CD14-positive monocyte (primary cell): ENCODE results near the gene HINT3. TPM values are rescaled to one million over a fixed set of nuclear protein-coding genes. Genes with fewer than 3 reads are reported as not detected.
"Not testable (repeated sequence)": the region's sequence is repeated elsewhere in the genome, so short reads cannot be mapped to it uniquely, and the experiment has no call there.

Experiments used
- DNase-seq, 3 donors: peaks; one replicate each; pipeline ENCODE4 v3.0.0-alpha.2; 2011 to 2022
- H2AFZ ChIP-seq: 2 replicates; pipeline ENCODE4 v1.6.0; 2012; ENCODE audit warnings: mild to moderate bottlenecking, low read depth, low read length, inconsistent platforms; ENCODE audit not compliant: insufficient read depth, poor library complexity, severe bottlenecking
- H3K27ac ChIP-seq, 2 donors: 1 replicate in 1 of 2; 2 replicates in 1 of 2; pipeline ENCODE4 v1.5.1; 2012 to 2013; ENCODE audit warnings: low read length in 2 of 2, control low read depth in 1 of 2, inconsistent platforms in 1 of 2, low read depth in 1 of 2, mild to moderate bottlenecking in 1 of 2
- H3K27me3 ChIP-seq, 2 donors: one replicate each; pipeline versions ENCODE4 v1.6.0 to v1.6.1; 2011 to 2013; ENCODE audit warnings: low read length in 2 of 2; ENCODE audit not compliant: control insufficient read depth in 2 of 2, insufficient read depth in 2 of 2
- H3K36me3 ChIP-seq, 2 donors: replicated peaks in 1 of 2; 1 replicate in 1 of 2; 2 replicates in 1 of 2; pipeline versions ENCODE4 v1.5.1 to v1.6.1; 2012 to 2013; ENCODE audit warnings: low read length in 2 of 2, control low read depth in 1 of 2, inconsistent platforms in 1 of 2, mild to moderate bottlenecking in 1 of 2; ENCODE audit not compliant: insufficient read depth in 2 of 2, control insufficient read depth in 1 of 2
- H3K4me1 ChIP-seq, 2 donors: 1 replicate in 1 of 2; 2 replicates in 1 of 2; pipeline versions ENCODE4 v1.5.1 to v1.6.1; 2012 to 2013; ENCODE audit warnings: low read length in 2 of 2, control low read depth in 1 of 2, inconsistent platforms in 1 of 2, mild to moderate bottlenecking in 1 of 2, moderate library complexity in 1 of 2; ENCODE audit not compliant: insufficient read depth in 2 of 2, control insufficient read depth in 1 of 2
- H3K4me2 ChIP-seq: replicated peaks from 2 replicates; pipeline ENCODE3; 2012; ENCODE audit warnings: low read length, moderate library complexity, mild to moderate bottlenecking; ENCODE audit not compliant: poor library complexity, severe bottlenecking; ENCODE audit errors: extremely low read depth
- H3K4me3 ChIP-seq, 3 experiments: fragments of 200-600 bp in 1 of 3; sonication (generic) in 1 of 3; replicated peaks in 1 of 3; 1 replicate in 2 of 3; 2 replicates in 1 of 3; pipeline ENCODE4 v1.5.1; 2011 to 2013; ENCODE audit warnings: low read length in 3 of 3, mild to moderate bottlenecking in 3 of 3, control low read depth in 2 of 3, low read depth in 2 of 3, inconsistent platforms in 1 of 3, moderate library complexity in 1 of 3
- H3K79me2 ChIP-seq: 2 replicates; pipeline ENCODE4 v1.6.0; 2012; ENCODE audit warnings: mild to moderate bottlenecking, control low read depth, inconsistent platforms, low read length, moderate library complexity; ENCODE audit not compliant: insufficient read depth
- H3K9ac ChIP-seq: 2 replicates; pipeline ENCODE4 v1.6.0; 2017; ENCODE audit warnings: low read length, mild to moderate bottlenecking; ENCODE audit not compliant: insufficient read depth, poor library complexity, severe bottlenecking
- H3K9me3 ChIP-seq, 2 donors: replicated peaks in 1 of 2; 1 replicate in 1 of 2; 2 replicates in 1 of 2; pipeline versions ENCODE4 v1.5.1 to v1.6.1; 2012 to 2013; ENCODE audit warnings: low read length in 2 of 2, control low read depth in 1 of 2; ENCODE audit not compliant: control insufficient read depth in 1 of 2, insufficient read depth in 1 of 2
- H4K20me1 ChIP-seq: 2 replicates; pipeline ENCODE4 v1.6.0; 2012; ENCODE audit warnings: mild to moderate bottlenecking, low read length, control low read depth, moderate library complexity; ENCODE audit not compliant: insufficient read depth
- H3K27ac Mint-ChIP-seq, 7 donors: one replicate each; pipeline ENCODE4 v1.8.0; 2020; ENCODE audit warnings: mild to moderate bottlenecking in 7 of 7, mixed read lengths in 7 of 7, moderate library complexity in 6 of 7, inconsistent platforms in 2 of 7
- H3K27me3 Mint-ChIP-seq, 3 donors: one replicate each; pipeline ENCODE4 v1.8.0; 2021 to 2022; ENCODE audit warnings: low read depth in 3 of 3, mild to moderate bottlenecking in 3 of 3, mixed read lengths in 3 of 3, moderate library complexity in 3 of 3, inconsistent platforms in 1 of 3
- H3K36me3 Mint-ChIP-seq, 2 donors: one replicate each; pipeline ENCODE4 v1.8.0; 2020; ENCODE audit warnings: mixed read lengths in 2 of 2, inconsistent platforms in 1 of 2, mild to moderate bottlenecking in 1 of 2
- H3K4me1 Mint-ChIP-seq: one replicate; pipeline ENCODE4 v1.8.0; 2020; ENCODE audit warnings: mild to moderate bottlenecking, mixed read lengths
- H3K4me3 Mint-ChIP-seq, 2 donors: one replicate each; pipeline ENCODE4 v1.8.0; 2020; ENCODE audit warnings: mild to moderate bottlenecking in 2 of 2, mixed read lengths in 2 of 2, moderate library complexity in 1 of 2
- H3K9me3 Mint-ChIP-seq, 7 donors: one replicate each; pipeline ENCODE4 v1.8.0; 2020 to 2022; ENCODE audit warnings: mixed read lengths in 7 of 7, mild to moderate bottlenecking in 6 of 7, moderate library complexity in 6 of 7, inconsistent platforms in 2 of 7
- CTCF ChIP-seq: fragments of 200-600 bp; IDR thresholded peaks from one replicate; pipeline ENCODE4 v1.8.0; 2022; ENCODE audit warnings: antibody characterized with exemption, mild to moderate bottlenecking
- WGBS: methylation state at CpG from one replicate; pipeline ENCODE4 v1.1.5; 2013; ENCODE audit warnings: missing lambda C conversion rate; ENCODE audit not compliant: insufficient coverage; 5-methylcytosine and 5-hydroxymethylcytosine counted together
- intact Hi-C, 2 donors: fragments of 100-400 bp; cut with micrococcal nuclease; formaldehyde crosslinking; loops; one replicate each; pipeline versions ENCODE4 v1.15.0 to v1.15.1; 2023
- polyA plus RNA-seq, 3 donors: library from polyadenylated mRNA; depleted of rRNA in 1 of 3; unstranded in 2 of 3; stranded (reverse) in 1 of 3; fragments of 300-500 nt in 2 of 3; fragments of >200 nt in 1 of 3; fragmentation: Illumina TruSeq in 2 of 3; gene quantifications; 1 replicate in 2 of 3; 2 replicates in 1 of 3; pipeline ENCODE4 v1.2.3, GENCODE V29; 2012 to 2021

HINT3 gene
- polyA plus RNA-seq, 3 donors, result 5.3 to 18.0 (median 12.3) TPM

- no peaks in the 10 kb centered on the region for H3K27me3 ChIP-seq
- no peaks in the 10 kb centered on the region for H3K9me3 Mint-ChIP-seq
- no peak overlapping the region for H3K4me3 Mint-ChIP-seq
- no peaks in the 10 kb centered on the region for H4K20me1 ChIP-seq
- no peak for DNase-seq
- H3K4me1 ChIP-seq, result no peaks in the 10 kb centered on the region
- peaks cover 29 to 63% of the 10 kb centered on the region in 2 donors for H3K36me3 ChIP-seq
- H3K9ac ChIP-seq, result no peak overlapping the region
- H3K36me3 Mint-ChIP-seq, result peaks cover 54 to 65% of the 10 kb centered on the region in 2 donors
- H3K27ac Mint-ChIP-seq, result no peak overlapping the region
- H3K79me2 ChIP-seq, result no peaks in the 10 kb centered on the region
- H3K27me3 Mint-ChIP-seq, result no peaks in the 10 kb centered on the region
- no peaks in the 10 kb centered on the region for H3K4me1 Mint-ChIP-seq
- intact Hi-C loops, result no loop called here
- no peak overlapping the region for H3K4me2 ChIP-seq
- H3K9me3 ChIP-seq, result no peaks in the 10 kb centered on the region
- no peak overlapping the region for H2AFZ ChIP-seq
- no peak overlapping the region for H3K4me3 ChIP-seq
- no peak for TF ChIP-seq CTCF
- H3K27ac ChIP-seq, result no peak overlapping the region
These were observed 61.1 kb downstream of the HINT3 start for GRCh38 chr6:126017668-126018067.

- no peak for TF ChIP-seq CTCF
- H3K27me3 Mint-ChIP-seq, result no peaks in the 10 kb centered on the region
- Histone ChIP-seq H3K4me3 (no peak overlapping the region), H3K79me2 (no peaks in the 10 kb centered on the region), H3K36me3 (peaks cover 21 to 40% of the 10 kb centered on the region in 2 donors), H4K20me1 (no peaks in the 10 kb centered on the region), H3K4me1 (no peaks in the 10 kb centered on the region), H3K9me3 (no peaks in the 10 kb centered on the region), H2AFZ (no peak overlapping the region), H3K27ac (no peak overlapping the region), H3K9ac (no peak overlapping the region), H3K27me3 (no peaks in the 10 kb centered on the region), H3K4me2 (no peak overlapping the region)
- H3K4me3 Mint-ChIP-seq, result no peak overlapping the region
- peaks cover 43 to 50% of the 10 kb centered on the region in 2 donors for H3K36me3 Mint-ChIP-seq
- H3K9me3 Mint-ChIP-seq, result no peaks in the 10 kb centered on the region
- DNase-seq, result no peak
- intact Hi-C loops, result no loop called here
- no peak overlapping the region for H3K27ac Mint-ChIP-seq
- 100% methylated on average over 3 of the region's 5 CpGs for WGBS
- no peaks in the 10 kb centered on the region for H3K4me1 Mint-ChIP-seq
These were observed 63.9 kb downstream of the HINT3 start for GRCh38 chr6:126020305-126021050.

GRCh38 chr6:126023474-126023873 lies 66.9 kb downstream of the HINT3 start:
- H3K27me3 ChIP-seq, H3K9ac ChIP-seq, H2AFZ ChIP-seq, H4K20me1 ChIP-seq, H3K79me2 ChIP-seq, H3K4me1 Mint-ChIP-seq, H3K4me3 Mint-ChIP-seq, DNase-seq, H3K27ac ChIP-seq, H3K4me2 ChIP-seq, H3K9me3 Mint-ChIP-seq, H3K4me3 ChIP-seq, H3K4me1 ChIP-seq, H3K27ac Mint-ChIP-seq, H3K9me3 ChIP-seq, H3K27me3 Mint-ChIP-seq, intact Hi-C loops: not testable (repeated sequence)
- no CpG with 5 or more reads among the region's 3 CpGs for WGBS
- H3K36me3 Mint-ChIP-seq, result peaks cover 32 to 40% of the 10 kb centered on the region in 2 donors
- peaks cover 18 to 26% of the 10 kb centered on the region in 2 donors for H3K36me3 ChIP-seq
